ENCODE results near the gene MCOLN2.
A peak's percentile ranks its signal among the peaks of the same experiment; 100 is the strongest.

The MCOLN2 gene

DNA sequence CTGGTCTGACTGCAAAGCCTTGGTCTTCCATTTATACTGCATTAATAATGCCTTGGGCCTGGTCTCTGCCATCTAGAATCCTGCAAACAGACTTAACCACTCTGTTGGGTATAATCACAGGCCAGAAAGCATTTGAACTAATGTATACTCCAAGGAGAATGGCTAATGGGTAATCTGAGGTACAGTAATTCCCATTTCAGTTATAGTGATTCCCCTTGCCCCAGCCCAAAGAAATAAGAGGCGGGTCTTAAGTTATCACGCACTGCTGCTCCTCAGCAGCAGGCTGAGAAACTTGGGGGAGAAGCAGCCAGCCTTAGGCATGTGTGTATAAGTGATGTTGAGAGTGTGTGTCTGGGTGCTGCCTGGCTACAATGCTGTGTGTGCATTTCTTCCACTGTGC lies 106.3 kb downstream of the MCOLN2 start:
- no peak for DNase-seq

DNA sequence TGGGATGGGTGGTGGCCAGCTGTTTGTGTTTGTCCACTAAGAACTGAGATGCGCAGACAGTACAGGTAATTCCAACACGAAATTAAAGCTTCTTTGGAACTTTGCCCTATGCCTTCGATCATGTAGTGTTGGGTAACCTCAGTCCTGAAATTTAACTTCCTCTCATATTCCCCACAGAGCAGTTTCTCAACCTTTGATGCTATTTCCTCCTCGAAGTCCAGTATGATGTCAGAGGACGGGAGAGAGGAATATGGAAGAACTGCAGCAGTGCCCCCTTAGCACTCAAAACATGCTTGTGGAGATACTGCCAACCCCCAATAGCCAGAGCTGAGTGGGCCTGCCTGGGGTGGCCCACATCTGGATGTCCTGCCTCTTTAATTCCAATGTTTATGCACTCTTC lies 107.5 kb downstream of the MCOLN2 start:
- DNase-seq: no peak

DNA sequence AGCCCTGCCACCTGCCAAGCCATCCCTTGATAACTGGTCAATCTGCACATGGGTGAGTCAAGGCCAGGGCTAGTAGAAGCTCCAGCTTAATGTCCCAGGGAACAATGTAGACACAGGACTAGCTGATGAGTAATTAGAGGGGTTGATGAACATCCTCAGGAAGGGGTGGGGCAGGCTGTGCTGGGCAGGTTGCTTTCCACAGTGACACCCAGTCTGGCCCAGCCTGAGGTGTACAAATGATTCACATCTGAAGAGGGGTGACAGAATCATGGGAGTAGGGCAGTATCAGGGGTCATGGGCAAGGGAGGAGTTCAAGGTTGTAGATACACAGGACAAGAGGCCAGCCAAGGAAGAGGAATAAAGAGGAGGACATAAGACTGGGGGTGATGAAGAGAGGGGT lies 108.2 kb downstream of the MCOLN2 start:
- DNase-seq: no peak

DNA sequence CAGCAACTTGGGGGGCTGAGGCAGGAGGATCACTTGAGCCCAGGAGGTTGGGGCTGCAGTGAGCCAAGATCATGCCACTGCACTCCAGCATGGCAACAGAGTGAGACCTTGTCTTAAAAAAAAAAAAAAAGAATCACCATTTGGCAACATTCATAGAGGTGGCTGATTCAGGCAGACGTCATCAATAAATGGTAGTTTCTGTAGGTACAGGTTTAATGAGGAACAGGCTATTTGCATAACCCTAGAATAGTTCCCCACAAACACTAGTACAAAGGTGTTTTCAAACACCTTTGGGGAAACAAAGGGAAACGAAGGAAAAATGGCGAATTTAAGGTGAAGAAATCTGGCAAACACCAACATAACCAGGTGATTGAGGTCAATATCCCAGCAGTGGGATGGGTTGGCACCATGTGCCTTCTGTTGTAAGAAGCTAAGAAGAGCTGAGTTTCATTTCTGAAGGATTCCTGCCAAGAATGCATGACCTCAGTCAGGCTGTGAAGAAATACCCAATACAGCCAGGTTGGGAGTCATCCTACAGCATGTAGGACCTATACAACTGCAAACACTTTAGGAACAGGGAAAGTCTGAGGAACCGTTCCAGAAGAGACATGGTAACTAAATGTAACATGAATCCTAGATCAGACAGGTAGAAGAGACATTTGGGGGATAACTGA lies 109.5 kb downstream of the MCOLN2 start:
- DNase-seq: no peak

DNA sequence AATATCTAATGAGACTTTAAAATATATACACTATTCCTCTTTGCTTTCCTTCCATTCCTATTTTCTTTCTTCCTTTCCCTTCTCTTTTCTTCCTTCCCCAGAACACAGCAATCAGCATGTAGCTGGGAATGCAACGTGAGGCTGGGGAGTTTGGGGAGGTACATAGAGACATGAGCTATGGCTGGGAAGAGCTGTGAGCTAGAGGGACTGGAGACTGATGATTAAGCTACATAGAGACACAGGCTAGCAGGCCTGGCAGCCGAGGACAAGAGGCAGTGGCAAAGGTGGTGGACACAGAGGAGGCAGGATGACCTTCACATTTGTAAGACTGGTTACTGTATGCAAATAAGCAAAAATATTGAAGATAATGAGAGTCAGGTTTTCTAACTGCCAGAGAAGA lies 111.4 kb downstream of the MCOLN2 start:
- DNase-seq: peak; percentile 17

DNA sequence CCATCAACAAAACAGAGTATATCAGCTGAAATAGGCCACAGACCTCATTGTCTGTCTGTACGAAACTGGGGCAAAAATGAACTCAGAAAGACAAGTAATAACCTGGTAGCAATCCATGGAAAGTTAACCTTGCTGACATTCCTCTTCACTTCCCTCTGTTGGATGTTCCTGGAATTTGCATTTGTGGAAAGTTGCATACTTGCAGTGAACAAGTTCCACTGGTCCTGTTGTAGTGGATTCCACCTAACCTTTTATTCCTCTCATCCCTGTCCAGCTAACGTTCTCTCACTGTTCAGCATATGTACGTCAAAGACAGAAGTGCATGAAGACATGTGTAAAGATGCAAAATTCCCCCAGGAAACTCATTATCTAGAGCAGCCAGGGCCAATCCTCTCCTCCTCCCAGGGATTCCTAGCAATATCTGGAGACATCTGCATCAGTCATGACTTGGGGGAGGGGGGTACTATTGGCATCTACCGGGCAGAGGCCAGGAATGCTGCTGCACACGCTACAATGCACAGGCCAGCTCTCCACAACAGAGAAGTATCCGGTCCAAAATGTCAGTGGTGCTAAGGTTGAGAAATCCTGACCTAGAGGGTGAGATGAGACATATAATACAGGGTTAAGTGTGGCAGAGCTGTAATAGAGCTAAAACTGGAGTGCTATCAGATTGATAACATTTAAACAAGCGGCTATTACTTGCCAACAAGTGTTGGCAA lies 112.1 kb downstream of the MCOLN2 start:
- no peak for DNase-seq

DNA sequence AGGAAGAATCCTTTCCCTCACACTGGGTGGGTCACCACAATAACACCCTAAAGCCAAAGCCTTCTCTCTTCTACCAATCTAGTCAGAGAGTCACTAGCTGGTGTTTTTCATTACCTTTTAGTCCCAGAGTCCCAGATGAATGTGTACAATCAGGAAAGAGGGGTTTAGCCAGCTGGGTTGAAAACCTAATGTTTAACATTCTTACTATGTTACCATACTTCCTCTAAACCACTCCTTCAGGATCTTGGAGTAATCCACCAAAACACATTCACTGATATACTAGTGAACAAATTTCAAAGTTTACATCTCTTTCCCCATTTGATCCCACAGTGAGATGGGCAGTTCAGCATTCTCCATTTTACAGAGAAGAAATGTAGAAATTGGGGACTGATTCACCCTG lies 113.6 kb downstream of the MCOLN2 start:
- no peak for DNase-seq

DNA sequence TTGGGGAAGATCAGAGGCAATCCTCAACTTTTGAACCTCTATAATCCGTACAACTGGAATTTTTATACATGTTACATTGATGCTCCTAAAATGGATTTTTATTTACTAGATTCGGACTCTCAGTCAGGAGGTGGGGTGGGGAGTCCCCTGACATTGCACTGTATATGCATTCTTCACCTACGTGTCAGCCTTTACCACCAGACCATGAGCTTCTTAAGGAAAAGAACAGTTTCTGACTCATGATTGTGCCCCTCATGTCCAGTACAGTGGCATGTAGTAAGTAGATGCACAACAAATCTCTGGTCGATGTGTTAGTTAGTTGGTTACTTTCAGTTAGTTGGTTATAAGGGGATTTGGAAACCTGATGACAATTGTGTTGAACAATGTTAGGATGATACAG lies 119.3 kb downstream of the MCOLN2 start:
- DNase-seq: no peak

DNA sequence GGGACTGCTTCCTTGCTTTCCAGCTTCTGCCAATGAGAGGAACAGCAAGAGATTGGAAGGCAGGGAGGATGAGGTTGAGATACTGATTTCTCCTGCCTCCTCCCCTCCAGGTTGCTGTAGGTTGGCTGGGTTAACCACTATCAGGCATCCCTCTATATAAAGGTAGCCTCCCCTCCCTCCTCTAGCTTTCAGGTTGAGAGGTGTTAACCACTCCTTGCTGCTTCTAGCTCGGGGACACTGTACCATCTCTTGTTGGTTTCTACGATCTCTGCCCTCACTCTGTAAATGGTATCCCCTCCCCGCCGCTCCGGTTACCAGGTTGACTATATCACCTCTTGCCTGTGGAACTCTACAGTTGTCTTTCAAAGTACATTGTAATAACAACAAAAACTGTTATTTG lies 120.6 kb downstream of the MCOLN2 start:
- no peak for DNase-seq
